HG02884 (cell line): Measurements from ENCODE around the gene UBE2G1.
"Not testable (repeated sequence)": the region's sequence is repeated elsewhere in the genome, so short reads cannot be mapped to it uniquely, and the experiment has no call there.

Experiments
- ATAC-seq: cut with Tn5 transposase; IDR thresholded peaks from one replicate; pipeline ENCODE4 v1.9.1; 2021; ENCODE audit warnings: mild to moderate bottlenecking, moderate library complexity; ENCODE audit not compliant: unreplicated experiment

Gene UBE2G1

DNA sequence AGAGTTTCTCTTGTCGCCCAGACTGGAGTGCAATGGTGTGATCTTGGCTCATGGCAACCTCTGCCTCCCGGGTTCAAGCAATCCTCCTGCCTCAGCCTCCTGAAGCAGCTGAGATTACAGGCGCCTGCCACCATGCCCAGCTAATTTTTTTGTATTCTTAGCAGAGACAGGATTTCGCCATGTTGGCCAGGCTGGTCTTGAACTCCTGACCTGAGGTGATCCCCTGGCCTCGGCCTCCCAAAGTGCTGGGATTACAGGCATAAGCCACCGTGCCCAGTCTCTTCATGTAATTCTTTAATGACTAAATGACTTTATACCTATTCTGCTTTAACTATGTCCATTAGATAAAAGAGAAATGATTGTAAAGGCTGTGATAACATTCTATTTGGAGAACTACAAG is 111.2 kb downstream of the UBE2G1 start:
- ATAC-seq, result not testable (repeated sequence)

DNA sequence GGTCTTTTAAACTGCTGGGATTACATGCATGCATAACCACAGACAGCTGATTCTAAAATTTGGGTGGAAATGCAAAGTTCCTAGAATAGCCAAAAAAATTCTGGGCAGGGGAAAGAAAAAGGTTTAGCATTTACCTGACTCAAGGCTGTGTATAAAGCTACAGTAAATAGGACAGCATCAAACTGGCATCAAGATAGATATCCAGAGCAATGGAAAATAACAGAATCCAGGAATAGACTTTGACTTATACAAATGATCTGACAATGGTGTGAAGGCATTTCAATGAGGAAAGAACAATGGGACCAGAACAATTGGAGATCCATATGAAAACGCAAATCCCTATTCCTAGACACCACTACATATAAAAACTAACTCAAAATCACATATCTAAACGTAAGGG is 115.6 kb downstream of the UBE2G1 start:
- no peak for ATAC-seq

DNA sequence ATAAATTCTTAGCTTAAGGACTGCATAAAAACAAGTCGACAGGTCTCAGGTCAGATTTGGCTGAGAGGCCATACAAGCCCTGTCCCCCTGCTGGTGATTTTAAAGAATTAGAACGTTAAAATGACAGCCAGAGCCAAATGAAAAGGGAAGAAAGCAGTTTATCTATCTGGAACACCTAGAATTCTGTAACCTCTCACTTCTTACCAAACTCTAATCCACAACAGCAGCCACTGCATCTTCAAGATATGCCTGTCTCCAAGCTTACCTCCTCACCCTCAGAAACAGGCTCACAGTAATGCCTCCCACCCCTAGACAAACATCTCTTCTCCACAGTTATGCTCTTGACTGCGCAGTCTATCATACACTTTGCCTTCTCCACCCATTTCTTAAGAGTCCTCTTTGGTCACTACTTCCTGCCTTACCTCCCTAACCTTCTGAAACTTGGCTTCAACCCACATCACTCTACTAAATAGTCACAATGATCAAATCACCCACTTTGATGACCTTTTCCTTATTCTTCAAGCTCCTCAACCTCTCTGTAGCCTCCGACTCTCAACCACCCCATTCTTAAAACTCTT is 116.9 kb downstream of the UBE2G1 start:
- no peak for ATAC-seq

DNA sequence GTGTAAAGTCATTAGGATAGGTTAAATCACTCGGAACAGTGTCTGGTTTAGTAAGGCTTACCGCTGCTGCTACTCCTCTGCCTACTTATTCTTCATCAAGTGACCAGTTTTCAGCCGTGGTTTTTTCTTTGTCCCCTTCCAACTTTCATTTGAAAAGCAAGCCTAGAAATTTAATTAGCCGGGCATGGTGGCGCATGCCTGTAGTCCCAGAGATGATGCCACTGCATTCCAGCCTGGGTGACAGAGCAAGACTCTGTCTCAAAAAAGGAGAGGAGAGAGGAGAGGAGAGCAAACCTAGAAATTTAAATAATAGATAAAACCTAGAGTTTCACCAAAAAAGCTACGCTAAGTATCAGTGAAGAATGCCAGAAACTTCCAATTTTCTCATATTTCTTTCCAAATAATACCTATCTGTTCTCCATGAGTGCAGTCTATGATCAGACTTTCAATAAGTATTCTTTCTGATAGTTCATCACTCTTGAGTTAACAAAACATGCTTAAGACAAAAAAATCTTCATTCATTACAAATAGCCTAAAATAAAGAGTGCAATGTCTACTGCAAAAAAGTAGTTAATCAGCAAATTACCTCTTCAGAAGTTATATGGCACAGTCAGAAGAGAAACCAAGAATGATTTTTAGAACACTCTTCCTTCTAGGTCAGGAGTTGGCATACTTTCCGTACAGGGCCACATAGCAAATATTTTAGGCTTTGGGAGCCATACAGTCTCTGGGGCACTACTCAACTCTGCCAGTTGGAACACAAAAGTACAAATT is 117.8 kb downstream of the UBE2G1 start:
- ATAC-seq, result no peak

DNA sequence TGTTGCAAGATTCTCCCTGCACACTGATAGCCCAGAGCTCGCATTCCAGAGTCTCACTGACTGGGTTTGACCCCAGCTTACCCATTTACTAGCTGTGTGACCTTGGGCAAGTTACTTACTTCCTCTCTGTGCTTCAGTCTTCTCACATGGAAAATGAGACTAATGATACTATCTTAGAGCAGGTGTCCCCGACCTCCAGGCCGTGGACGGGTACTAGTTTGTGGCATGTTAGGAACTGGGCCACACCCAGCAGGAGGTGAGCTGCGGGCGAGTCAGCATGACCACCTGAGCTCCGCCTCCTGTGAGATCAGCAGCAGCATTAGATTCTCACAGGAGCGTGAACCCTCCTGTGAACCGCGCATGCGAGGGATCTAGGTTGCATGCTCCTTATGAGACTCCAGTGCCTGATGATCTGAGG is 118.5 kb downstream of the UBE2G1 start:
- no peak for ATAC-seq

DNA sequence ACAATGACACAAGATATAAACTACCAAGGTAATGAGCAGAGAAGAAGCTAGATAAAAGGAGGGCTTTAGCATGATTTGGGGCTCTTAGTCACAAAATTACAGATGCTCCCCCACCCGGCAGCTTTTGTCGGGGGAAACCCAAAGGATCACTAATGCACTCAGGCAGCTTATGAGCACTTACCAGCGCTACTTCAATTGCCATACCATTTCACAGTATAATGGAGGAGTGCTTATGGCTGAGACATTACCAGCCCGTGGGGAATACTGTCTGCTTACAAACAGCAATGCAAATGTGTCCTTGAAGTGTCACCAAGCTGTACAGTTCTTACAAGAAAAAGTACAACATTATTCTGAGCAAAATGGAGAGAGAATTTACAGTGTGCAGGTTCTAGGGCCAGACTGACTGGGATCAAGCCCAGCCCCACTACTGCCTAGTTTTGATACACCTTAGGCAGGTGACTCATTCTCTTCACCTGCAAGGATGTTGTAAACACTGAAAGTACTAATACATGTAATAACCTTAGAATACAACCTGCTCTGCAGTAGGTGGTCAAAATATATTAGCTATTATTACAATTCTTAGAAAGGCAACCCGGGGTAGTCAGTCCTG is 119.0 kb downstream of the UBE2G1 start:
- no peak for ATAC-seq

DNA sequence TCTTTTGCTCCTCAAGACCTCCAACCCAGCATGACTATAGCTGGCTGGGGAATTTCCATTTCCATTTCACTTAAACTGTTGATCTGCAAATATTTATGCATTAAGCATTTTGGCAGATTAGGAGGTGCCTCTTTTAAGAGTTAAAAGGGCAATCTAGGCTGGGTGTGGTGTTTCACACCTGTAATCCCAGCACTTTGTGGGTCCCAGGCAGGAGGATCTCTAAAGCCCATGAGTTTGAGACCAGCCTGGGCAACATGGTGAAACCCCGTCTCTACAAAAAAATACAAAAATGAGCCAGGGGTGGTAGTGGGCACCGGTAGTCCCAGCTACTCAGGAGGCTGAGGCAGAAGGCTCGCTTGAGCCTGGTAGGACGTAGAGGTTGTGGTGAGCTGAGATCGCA is 119.8 kb downstream of the UBE2G1 start:
- no peak for ATAC-seq

DNA sequence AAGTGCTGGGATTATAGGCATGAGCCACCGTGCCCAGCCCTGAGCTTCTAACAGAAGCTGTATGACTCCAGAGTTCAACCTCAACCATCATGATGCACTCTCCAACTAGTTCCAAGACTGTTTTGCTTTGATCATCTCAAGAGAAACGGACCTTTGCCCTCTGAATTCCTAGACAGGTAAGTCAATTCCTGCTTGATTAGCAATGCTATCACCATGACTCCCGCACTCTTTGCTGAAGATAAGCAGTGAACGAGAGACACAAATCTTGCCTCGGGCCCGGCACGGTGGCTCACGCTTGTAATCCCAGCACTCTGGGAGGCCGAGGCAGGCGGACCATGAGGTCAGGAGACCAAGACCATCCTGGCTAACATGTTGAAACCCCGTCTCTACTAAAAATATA is 124.9 kb downstream of the UBE2G1 start:
- no peak for ATAC-seq

DNA sequence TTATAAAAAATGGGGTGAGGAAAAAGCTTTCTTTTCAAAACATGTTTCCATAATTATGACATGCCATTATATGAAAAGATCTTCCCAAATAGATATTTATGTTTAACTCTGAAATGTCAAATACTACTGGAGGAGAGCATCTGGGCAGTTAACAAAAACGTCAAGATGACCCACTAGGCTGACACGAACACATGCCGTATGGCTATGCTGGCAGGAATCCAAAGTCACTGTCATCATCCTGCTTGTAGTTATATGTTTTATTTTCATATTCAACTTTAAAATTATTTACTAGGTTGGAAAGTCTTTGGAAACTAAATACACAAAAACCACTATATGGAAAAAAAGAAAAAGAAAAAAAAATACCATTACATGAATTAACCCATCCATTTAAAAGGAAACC is 130.0 kb downstream of the UBE2G1 start:
- no peak for ATAC-seq

DNA sequence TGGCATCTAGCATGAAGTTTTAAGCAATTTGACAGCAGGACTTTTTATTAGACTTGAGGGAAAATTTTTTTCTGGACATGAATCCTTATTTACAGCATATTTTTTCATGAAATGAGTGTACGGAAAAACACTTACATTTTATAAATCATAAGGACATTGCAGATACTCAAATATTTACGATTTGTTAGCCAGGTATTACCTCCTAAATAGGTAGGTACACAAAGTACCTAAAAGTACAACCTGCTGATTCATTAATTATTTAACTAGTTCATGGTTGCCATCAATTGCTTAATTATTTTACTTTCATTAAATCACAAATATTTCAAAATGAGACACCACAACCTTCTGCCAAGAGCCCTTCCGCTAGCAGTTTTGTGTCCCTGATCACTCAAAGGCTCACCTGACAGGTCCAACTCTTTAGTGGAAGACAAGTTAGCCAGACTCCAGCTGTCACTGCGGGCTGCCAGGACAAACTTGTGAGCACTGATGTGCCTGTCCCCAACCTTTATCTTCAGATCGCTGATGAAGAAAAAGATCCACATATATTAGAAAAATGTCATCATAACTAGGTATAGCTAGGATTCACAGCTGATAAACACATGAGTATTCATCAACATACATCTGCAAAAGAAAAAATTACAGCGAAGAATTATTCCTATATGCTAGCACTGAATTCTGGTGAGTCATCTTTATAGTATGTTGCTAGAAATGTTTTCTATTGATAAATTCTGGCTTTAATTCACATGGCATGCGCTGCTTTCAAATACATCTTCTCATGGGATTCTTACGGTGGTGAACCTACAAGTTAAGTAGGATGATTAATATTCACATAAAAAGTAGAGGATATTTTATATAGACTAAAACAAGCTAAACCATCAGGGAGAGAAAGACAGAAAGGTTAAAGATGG is 130.8 kb downstream of the UBE2G1 start:
- no peak for ATAC-seq

DNA sequence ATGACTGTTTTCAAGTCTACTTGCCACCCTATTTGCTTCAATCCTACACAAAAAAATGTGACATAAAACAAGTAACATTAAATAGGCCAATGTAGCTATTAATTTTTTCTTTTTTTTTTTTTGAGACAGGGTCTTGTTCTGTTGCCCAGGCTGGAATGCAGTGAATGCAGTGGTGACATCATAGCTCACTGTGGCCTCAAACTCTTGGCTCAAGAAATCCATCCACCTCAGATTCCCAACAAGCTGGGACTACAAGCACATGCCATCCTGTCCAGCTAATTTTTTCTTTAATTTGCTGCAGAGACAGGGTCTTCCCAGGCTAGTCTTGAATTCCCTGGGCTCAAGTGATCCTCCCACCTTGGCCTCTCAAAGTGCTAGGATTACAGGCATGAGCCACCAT is 132.1 kb downstream of the UBE2G1 start:
- ATAC-seq, result no peak

DNA sequence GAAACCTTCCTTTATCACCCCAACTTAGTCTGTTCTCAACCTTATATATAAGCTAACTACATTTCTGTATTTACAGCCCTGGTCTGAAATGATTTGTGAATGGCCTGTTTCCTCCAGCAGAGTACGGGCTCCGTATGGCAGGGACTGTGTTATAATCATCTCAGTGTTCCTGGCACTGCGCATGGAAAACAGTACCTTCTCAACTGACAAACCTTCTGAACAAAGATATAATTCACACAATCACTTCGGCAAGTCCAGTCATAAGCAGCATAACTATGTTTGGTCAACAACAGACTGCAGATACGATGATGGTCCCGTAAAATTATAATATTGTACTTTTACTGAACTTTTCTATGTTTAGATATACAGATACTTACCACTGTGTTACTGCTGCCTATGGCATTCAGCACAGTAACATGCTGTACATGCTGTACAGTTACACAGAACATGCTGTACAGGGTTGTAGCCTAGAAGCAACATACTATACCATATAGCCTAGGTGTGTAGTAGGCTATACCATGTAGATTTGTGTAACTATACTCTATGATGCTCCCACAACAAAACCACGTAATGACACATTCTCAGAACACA is 132.7 kb downstream of the UBE2G1 start:
- no peak for ATAC-seq

DNA sequence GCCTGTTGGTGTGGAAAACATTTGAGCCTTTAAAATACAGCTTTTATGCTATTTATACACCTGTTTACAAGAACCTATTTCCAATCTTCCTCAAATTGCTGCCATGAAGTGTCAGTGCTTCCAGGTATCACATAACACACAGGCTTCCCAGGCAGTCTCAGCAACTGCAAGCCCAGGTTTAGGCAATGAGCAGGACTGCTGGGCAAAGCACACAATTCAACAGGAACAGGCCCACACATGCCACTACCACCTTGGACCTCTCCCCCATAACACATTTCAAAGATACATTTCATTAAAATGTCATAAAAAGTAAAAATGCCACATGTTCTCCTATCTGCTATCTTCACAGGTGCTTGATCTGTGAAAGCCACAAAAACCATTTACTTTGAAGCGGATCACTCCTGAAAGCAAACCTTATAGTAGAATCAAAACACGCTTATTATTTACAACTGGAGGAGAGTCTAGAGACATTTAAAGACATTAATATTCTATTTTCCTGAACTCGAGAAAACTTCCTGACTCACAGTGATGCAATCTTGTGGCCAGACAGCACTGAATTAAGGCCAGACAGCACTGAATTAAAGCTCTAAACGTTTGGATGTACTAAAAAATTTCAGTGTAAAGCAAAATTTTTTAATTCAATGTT is 134.2 kb downstream of the UBE2G1 start:
- no peak for ATAC-seq

DNA sequence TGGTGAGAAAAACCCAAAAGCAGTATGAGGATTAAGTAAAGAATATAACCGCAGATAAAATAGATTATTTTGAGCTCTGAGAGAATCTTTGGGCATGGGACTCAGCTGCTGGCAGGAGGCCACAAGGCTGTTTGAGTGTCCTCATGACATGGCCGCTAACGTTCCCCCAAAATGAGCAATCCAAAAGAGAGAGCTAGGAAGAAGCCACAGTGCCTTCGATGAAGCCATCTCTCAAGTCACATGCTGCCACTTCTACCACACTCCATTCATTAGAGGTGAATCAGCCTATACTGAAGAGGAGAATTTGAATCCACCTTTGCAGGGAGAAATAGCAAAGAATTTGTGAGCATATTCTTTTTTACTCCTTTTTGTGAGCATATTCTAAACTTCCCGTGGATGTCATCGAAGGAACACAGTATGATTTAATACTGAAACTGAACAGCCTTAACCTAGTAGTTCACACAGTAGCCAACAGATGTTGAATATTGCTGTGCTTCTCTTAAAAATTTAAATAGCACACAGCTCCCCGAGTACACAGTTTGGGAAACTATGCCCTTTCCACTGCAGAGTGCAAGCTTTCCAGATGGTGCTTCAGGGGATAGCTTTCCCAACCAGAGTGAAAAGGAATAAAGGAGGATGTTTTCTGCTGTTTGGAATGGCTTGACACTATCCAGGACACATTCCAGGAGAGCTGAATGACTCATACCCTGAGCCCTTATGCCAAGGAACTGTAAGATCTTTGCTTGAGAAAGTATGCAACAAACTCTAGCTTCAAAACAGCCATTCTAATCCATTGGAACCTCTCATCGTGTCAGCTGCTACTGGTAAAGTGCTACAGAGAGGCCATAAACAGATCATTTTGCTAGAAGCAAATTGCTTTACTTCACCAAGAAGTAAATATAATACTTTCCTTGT is 136.6 kb downstream of the UBE2G1 start:
- no peak for ATAC-seq

DNA sequence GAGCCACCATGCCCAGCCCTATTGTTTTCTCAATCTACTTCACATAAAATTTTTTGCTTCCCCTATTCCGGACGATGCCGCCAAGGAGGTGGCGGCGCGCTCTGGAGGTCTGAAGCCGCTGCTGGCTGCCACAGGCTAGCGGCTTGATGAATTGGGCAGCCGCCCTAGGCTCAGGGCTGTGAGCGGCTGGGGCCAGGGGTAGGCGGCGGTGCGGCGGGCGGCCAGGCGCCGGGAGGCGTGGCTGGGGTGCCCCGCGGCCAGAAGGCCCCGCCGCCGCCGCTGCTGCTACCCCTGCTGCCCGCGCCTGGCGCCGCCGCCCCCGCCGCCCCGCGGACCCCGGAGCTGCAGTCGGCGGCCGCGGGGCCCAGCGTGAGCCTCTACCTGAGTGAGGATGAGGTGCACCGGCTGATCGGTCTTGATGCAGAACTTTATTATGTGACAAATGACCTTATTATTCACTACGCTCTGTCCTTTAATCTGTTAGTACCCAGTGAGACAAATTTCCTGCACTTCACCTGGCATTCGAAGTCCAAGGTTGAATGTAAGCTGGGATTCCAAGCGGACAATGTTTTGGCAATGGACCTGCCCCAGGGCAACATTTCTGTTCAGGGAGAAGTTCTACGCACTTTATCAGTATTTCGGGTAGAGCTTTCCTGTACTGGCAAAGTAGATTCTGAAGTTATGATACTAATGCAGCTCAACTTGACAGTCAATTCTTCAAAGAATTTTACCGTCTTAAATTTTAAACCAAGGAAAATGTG is 144.4 kb downstream of the UBE2G1 start:
- no peak for ATAC-seq

DNA sequence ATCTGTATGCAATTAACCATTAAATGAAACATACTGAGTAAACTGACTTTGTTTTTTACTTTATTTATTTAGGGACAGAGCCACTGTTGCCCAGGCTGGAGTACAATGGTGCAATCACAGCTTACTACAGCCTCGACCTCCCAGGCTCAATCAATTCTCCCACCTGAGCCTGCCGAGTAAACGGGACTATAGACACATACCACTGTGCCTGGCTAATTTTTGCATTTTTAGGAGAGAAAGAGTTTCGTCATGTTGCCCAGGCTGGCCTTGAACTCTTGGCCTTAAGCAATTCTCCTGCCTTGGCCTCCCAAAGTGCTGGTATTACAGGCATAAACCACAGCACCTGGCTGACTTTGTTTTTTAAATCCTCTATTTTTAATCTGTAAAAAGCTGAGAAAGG is 145.3 kb downstream of the UBE2G1 start:
- no peak for ATAC-seq

DNA sequence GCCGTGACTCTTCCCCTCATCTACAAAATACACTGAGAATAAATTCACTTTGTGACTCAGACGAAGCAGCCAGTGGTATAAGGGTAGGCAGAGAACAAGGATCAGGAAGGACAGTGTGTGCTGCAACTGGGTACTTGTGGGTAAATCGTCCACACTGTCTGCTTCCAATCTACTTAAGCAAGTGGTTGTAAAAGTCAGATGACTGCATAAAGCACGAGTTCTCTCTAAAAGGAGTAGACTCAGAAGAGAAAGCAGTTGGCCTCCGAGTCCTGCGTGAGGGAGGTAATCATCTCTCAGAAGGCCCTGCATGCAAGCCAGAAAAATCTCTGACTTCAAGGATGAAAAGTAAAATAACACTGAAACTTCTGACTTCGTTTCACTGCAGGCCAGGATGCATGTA is 145.8 kb downstream of the UBE2G1 start:
- no peak for ATAC-seq
